ENCODE results near the gene TTN.
A peak's percentile ranks its signal among the peaks of the same experiment; 100 is the strongest.
"Not testable (repeated sequence)": the region's sequence is repeated elsewhere in the genome, so short reads cannot be mapped to it uniquely, and the experiment has no call there.

TTN gene

DNA sequence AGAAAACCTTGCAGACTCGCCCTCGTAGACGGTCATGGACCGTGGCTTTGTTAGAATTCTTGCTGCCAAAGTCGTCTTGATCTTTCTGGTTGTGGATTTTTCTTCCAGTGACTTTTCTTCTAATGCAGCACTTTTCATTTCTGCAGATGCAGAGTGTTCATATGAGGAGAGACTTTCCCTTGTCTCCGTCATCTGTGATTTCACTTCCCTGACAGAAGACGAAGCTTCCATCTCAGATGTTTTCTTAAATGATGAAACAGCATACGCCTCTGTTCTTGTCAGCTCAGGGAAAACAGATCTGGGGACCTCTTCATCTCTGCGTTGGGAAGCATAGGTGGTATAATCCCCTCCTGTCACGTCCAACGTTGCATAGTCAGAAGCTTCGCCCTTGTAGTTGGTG, 276.1 kb downstream of the TTN start:
- FAIRE-seq (no peak), DNase-seq (ENCODE audit: low spot score) (no peak)

DNA sequence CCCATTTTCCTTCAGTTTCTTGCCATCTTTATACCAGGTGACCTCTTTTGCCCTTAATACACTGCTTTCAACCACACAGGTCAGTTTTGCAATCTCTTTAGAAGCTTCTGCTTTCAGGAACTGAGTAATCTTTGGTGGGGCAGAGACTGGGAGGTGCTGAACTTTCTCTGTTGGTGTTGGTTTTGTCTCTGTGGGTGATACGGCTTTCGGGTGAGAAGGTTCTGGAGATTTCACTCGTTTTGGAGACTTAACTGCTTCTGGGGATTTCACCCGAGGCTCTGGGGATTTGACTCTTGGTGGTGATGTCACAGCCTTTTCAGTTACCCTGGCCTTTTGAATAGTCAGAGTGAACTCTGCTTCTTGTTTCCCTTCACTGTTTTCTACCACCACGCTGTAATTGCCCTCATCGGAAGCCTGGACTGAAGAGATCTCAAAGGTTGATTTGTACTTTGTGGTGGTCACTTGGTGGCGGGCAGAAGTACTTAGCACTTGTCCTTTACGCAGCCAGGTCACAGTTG, 276.5 kb downstream of the TTN start:
- DNase-seq (ENCODE audit: low spot score) (no peak), FAIRE-seq (no peak)

DNA sequence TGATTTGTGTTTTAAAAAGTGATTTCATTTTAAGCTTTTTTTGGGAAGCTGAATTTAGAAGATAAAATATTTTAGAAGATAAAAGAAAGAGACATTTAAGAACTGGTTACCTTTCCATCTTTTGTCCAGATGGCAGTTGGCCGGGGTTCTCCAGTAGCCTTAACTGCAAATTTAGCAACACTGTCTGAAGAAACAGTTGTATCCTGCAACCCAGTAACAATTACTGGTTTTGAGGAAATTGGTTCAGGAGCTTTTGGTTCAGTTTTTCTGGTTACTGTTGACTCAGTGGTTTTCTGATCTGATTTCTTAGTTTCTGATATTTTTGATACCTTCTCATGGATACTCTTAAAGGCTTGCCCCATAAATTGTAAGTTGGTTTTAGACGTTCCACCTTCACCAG, 277.1 kb downstream of the TTN start:
- FAIRE-seq (no peak), DNase-seq (ENCODE audit: low spot score) (no peak)

DNA sequence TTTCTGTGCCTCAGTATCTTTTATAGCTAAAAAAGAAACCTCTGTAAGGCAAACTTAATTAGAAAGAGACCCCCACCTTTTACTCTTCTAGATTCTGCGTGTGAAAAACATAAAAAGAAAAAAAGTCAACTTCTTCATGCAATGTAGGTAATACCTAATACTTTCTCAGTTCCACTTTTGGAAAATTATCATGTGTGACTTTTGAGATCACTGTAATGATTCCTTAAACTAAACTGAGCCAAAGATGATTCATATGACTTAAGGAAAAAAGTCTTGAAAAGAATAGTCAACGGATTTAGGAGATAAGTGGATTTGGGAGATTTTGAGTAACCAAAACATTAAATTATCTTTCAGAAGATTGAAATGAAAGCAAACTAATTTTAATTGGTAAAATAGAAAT, 278.0 kb downstream of the TTN start:
- FAIRE-seq (no peak), DNase-seq (ENCODE audit: low spot score) (no peak)

GRCh38 chr2:178528647-178529046, 278.6 kb downstream of the TTN start:
- no peak for DNase-seq (ENCODE audit: low spot score)
- FAIRE-seq = no peak

- DNase-seq (ENCODE audit: low spot score) (no peak), FAIRE-seq (no peak)
These were observed 279.6 kb downstream of the TTN start for GRCh38 chr2:178527592-178527991.

GRCh38 chr2:178526256-178526655, 281.0 kb downstream of the TTN start:
- FAIRE-seq (no peak), DNase-seq (ENCODE audit: low spot score) (no peak)

DNA sequence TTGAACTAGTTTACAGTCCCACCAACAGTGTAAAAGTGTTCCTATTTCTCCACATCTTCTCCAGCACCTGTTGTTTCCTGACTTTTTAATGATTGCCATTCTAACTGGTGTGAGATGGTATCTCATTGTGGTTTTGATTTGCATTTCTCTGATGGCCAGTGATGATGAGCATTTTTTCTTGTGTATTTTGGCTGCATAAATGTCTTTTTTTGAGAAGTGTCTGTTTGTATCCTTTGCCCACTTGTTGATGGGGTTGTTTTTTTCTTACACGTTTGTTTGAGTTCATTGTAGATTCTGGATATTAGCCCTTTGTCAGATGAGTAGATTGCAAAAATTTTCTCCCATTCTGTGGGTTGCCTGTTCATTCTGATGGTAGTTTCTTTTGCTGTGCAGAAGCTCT, 281.8 kb downstream of the TTN start:
- FAIRE-seq = not testable (repeated sequence)

GRCh38 chr2:178525010-178525409, 282.2 kb downstream of the TTN start:
- not testable (repeated sequence) for FAIRE-seq; DNase-seq (ENCODE audit: low spot score)

More for the DNA sequence above, 281.8 kb downstream of the TTN start:
- DNase-seq (ENCODE audit: low spot score) = not testable (repeated sequence)

- FAIRE-seq (no peak), DNase-seq (ENCODE audit: low spot score) (no peak)
These were observed 283.6 kb downstream of the TTN start for GRCh38 chr2:178523596-178524134.

- FAIRE-seq (no peak), DNase-seq (ENCODE audit: low spot score) (no peak)
These were observed 284.1 kb downstream of the TTN start for GRCh38 chr2:178522950-178523595.

- DNase-seq (ENCODE audit: low spot score) (no peak), FAIRE-seq (no peak)
These were observed 285.7 kb downstream of the TTN start for GRCh38 chr2:178521304-178522150.

DNA sequence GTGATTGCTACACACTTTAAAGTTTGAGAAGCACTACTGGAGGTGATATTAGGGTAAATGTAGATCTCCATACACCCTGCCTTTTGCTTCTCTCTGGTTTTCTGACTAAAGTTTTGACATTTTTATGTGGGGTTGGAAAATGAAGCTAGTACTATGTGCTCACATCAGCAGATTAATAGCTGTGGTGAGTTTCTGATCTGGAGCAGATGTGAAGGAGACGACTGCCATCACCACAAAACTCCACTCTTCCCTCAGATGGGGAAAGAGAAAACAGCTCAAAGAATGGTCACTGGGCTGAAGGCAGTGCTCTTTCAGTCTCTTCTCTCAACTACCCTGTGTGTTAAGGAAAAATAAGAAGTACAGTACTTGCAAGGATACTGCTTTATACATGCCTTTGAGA, 289.7 kb downstream of the TTN start:
- DNase-seq (ENCODE audit: low spot score) (no peak), FAIRE-seq (no peak)

- FAIRE-seq = peak; percentile 99
- peak; percentile 97 for DNase-seq (ENCODE audit: low spot score)
These were observed 292.6 kb downstream of the TTN start for GRCh38 chr2:178514664-178515063.

DNA sequence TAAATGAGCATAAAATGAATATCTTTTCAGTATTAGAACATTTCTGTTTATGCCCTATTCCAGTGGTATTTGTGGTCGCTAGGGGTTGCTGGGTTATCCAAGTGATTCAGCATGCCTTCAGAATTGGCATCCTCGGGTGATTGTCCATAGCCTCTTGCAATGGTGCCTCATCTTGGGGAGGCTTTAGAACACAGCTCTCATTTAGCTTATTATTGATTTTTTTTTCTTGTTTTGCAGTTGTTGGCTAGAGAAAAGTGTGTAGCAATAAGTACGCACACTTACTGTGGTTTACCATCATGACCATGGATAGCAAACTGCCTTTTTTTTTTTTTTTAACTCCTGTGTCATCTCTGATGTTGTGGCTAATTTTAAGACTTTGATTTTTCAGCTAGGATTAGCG, 293.3 kb downstream of the TTN start:
- FAIRE-seq = peak; percentile 82
- DNase-seq (ENCODE audit: low spot score) = peak; percentile 76

DNA sequence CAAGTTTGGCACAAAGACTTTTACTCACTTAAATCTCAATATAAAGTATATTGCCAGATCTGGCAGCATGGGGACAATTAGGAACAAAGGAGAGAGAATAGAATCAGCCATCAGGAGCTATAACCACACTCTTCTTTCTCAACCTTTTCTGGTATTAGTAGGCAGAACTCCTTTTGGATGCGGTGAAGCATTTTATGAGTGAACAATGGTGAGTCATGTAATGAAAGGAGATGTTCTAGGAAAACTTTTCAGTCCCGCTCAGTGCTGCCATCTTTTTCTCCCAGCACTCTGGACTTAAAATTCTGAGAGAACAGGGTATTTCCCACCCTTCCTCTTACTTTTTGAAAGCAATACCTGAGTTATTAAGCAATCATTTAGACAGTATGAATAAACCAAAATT, 294.7 kb downstream of the TTN start:
- DNase-seq (ENCODE audit: low spot score) = peak; percentile 78
- FAIRE-seq = peak; percentile 93

- FAIRE-seq = no peak
- DNase-seq (ENCODE audit: low spot score) = no peak
These were observed 296.8 kb downstream of the TTN start for GRCh38 chr2:178510384-178510783.

DNA sequence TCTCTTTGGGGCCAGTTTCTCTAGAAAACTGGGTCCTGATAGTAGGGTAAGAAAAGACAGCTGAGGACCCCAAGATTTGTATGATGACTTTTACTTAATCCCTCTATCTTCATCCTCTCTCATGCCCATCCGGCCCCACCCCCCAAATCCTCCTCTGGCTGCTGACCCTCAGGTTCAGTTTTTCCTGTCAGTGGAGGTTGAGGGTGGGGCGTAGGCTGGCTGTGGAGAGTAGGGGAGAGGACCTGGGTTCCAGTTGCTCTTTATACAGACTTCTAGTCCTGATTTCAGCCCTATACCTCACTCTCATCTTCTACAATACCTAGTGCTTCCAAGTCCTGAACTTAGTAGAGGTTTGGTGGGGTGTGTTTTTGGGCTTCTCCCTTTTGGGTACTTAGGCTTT, 298.6 kb downstream of the TTN start:
- FAIRE-seq = no peak
- no peak for DNase-seq (ENCODE audit: low spot score)

- FAIRE-seq (no peak), DNase-seq (ENCODE audit: low spot score) (no peak)
These were observed 300.3 kb downstream of the TTN start for GRCh38 chr2:178506949-178507348.

DNA sequence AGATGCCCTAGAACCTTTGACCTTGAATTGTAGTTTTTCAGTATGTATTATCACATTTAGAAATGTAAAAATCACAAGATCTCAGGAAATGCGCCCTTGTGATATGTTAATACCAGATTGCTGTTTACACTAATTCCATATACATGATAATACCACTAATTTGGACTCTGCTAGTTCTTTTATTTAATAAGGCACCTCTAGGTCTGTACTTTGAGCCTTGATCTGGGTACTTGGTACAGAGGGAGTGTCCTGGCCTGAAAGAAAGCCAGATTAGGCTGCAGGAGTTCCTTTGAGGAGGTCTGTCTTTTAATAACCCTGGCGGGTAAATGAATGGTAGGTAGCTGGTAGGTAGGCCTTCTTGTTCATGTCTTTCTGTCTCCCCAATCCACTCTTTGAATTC, 300.7 kb downstream of the TTN start:
- DNase-seq (ENCODE audit: low spot score) (no peak), FAIRE-seq (no peak)

GRCh38 chr2:178506101-178506500, 301.1 kb downstream of the TTN start:
- no peak for DNase-seq (ENCODE audit: low spot score)
- no peak for FAIRE-seq

DNA sequence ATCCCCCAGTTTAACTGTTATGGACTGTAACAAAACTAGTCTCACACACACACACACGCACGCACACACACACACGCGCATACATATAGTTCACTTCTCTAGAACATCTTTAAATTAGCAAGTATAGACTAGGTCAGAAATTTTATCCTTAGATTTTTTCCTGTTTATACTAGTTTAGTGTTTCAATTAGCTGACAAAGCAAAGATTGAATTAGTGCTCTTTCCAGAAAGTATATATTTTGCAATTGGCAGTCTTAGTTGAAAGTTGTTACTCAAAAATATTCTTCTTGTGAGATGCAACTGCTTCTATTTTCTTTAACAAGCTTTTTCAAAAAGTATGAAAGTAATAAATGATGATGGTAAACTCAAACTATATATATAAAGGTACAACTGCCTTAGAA, 304.5 kb downstream of the TTN start:
- DNase-seq (ENCODE audit: low spot score) (no peak), FAIRE-seq (no peak)

Measured in RCC 7860 (cell line).